SK-N-MC (cell line): Measurements from ENCODE around the gene STRADB.

Experiments
- DNase-seq: peaks from one replicate; pipeline ENCODE4 v3.0.0-alpha.2; 2011; ENCODE audit warnings: low read depth, low spot score
- H3K27ac ChIP-seq: fragments of 200-600 bp; sonication (generic); 2 replicates; pipeline ENCODE4 v1.5.1; 2016; ENCODE audit warnings: mixed run types
- H3K36me3 ChIP-seq: fragments of 200-600 bp; sonication (generic); 2 replicates; pipeline ENCODE4 v1.6.1; 2017; ENCODE audit warnings: antibody characterized with exemption, low read length, mixed read lengths; ENCODE audit not compliant: insufficient read depth
- H3K4me3 ChIP-seq: fragments of 200-600 bp; sonication (generic); 2 replicates; pipeline ENCODE4 v1.5.1; 2016
- H3K9ac ChIP-seq: fragments of 200-600 bp; sonication (generic); 2 replicates; pipeline ENCODE4 v1.8.0; 2017; ENCODE audit warnings: mixed run types, mixed read lengths; ENCODE audit not compliant: insufficient read length
- H3K9me3 ChIP-seq: fragments of 200-600 bp; sonication (generic); 2 replicates; pipeline ENCODE4 v1.6.1; 2017; ENCODE audit warnings: low read depth, mild to moderate bottlenecking, antibody characterized with exemption, low read length, moderate library complexity, mixed read lengths
- EZH2 ChIP-seq: fragments of 200-600 bp; sonication (generic); IDR thresholded peaks from one replicate; pipeline ENCODE4 v1.6.1; 2017; ENCODE audit warnings: antibody characterized with exemption
- FOXP2 ChIP-seq: optimal IDR thresholded peaks from 2 replicates; pipeline ENCODE3; 2011; ENCODE audit warnings: mild to moderate bottlenecking, moderate library complexity; ENCODE audit not compliant: insufficient read depth; ENCODE audit errors: extremely low read length, control extremely low read depth
- POLR2AphosphoS5 ChIP-seq: IDR thresholded peaks from 2 replicates; pipeline ENCODE4 v1.6.1; 2012; ENCODE audit warnings: mild to moderate bottlenecking, low read depth, low read length, borderline replicate concordance

STRADB gene, protein sequence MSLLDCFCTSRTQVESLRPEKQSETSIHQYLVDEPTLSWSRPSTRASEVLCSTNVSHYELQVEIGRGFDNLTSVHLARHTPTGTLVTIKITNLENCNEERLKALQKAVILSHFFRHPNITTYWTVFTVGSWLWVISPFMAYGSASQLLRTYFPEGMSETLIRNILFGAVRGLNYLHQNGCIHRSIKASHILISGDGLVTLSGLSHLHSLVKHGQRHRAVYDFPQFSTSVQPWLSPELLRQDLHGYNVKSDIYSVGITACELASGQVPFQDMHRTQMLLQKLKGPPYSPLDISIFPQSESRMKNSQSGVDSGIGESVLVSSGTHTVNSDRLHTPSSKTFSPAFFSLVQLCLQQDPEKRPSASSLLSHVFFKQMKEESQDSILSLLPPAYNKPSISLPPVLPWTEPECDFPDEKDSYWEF

DNA sequence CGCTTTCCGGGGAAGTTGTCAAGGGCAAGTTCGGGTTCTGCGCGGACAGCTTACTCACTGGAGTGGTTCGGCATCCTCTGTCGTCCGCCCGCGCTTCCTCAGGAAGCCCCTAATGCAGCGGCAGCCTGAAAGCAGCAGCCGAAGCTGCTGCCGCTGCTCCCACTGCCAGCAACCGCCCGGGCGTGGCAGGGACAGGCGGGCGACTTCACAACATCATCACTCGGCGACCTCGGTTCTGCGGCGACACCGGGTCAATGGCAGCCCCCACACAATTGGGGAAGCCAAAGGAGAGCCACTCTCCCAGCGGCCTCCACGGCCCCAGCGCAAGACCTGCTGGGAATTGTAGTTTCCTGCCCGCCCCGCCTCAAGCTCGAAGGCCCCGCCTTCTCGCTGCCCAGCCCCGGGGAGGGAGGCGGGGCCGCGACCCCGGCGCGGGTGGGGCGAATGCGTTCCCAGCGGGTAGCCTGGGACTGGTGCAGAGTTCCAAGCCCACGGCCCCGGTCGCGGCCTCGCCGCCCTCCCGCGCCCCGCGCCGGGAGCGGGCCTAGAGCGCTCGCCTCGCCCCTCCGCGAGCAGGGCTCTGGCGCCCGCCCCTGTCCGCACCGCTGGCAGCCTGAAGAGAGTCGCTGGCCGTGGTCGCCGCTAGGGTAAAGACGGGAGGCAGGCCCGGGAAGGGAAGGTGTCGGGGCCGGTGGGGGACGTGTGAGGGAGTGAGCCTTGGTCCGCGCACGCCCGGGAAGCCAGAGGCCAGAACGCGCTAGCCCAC is at the start of gene STRADB, which contains the start of gene TRAK2:
Gene STRADB (plus strand): TSS at position 449 of the 766 bp plus-strand sequence. CDS start 3,101 bp downstream, outside the sequence.
Gene TRAK2 (minus strand): TSS at position 167 of the 766 bp plus-strand sequence. CDS start 30,951 bp downstream, outside the sequence.
- H3K9me3 ChIP-seq = no peaks in the 10 kb centered on the region
- DNase-seq = peak; percentile 32
- peak within 1 kb of the TSS; percentile 96 for H3K4me3 ChIP-seq
- TF ChIP-seq EZH2 (no peak), POLR2AphosphoS5 (peak; percentile 89)
- peak within 1 kb of the TSS; percentile 84 for H3K9ac ChIP-seq
- H3K36me3 ChIP-seq = no peaks in the 10 kb centered on the region
- H3K27ac ChIP-seq = no peak within 1 kb of the TSS

DNA sequence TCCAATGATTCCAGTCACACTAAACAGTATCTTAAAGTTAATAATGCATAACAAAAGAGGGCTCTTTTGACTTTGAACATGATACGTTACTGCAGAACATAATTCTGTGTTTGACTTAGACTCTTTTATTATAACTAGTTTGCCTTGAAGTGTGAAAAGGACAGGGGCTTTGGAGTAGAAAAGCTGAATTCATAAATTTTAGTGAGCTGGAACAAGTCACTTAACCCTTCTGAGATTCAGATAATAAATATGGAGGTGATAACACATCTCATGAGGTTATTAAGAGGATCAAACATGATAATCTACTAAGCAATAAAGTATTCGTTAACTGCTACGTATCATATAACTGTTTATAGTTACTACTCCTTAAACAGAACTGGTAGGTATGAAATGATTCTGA is 49.7 kb upstream of the STRADB start:
- Histone ChIP-seq H3K36me3 (peaks cover 31% of the 10 kb centered on the region), H3K4me3 (0 out of 2 replicates have a peak overlapping the region, but pooled peaks have one; percentile 7), H3K9me3 (no peaks in the 10 kb centered on the region), H3K27ac (0 out of 2 replicates have a peak overlapping the region, but pooled peaks have one; percentile 26), H3K9ac (no peak overlapping the region)
- DNase-seq = no peak
- TF ChIP-seq POLR2AphosphoS5 (no peak), EZH2 (no peak), FOXP2 (no peak)

DNA sequence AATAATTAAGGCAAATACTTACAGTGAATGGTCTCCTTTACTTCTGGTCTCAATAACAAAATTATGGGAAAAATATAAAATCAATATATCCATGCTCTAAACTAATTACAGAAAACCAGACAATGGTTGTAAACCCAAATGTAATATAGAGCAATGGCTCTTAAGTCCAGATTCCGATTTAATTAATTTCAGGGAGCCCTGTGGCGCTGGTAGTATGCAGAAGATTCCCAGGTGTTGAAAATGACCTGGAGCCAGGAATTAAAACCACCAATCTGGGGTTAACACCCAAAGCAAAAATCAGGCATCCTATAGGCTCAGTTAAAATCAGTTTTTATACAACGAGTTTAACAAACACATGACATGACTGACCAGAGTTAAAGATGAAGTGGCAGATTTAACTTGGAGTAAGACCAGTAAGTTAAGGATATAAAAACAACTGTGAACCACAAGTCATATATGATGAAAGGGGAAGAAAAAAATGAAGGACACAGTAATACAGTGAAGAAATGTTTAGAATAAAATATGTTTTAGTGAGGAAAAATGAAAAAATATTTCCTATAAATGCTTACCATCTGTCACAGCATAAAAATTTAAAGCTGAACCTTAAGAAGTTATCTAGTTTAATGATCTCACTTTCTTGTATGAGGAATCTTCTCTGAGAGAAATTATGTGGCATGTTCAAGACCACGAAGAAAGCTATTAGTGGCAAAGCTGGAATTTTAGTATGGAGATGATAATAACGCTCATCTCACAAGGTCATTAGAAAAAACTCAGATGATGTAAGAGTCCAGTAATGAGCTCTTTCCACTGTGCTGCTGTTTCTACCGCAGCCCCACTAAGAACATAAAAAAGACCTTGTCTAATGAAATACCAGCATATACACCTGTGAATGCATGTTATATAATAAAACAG is 48.6 kb upstream of the STRADB start:
- no peaks in the 10 kb centered on the region for H3K9me3 ChIP-seq
- peaks cover 20% of the 10 kb centered on the region for H3K36me3 ChIP-seq
- no peak for DNase-seq
- peak overlapping the region; percentile 56 for H3K9ac ChIP-seq
- no peak for TF ChIP-seq FOXP2
- TF ChIP-seq POLR2AphosphoS5 = no peak
- TF ChIP-seq EZH2 = no peak
- peak overlapping the region; percentile 79 for H3K4me3 ChIP-seq
- peak overlapping the region; percentile 83 for H3K27ac ChIP-seq

DNA sequence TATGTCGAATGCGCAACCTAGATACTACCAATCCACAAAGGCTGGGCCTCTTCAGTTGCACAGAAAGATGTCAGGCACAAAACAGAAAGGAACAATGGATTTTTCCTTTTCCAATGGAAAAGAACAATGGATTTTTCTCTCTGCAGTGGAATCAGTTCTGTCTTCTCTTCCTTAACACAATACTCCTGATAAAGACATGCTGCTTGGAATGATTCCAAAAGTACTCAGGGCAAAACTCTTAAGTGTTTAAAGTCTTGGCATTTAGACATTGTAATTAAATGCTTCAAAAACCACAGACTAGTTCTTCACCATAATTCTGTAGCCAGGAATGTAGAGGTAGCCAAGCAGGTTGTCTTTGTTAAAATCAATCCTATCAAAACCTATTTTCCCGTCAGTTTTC is 47.7 kb upstream of the STRADB start:
- H3K27ac ChIP-seq = peak overlapping the region; percentile 83
- no peaks in the 10 kb centered on the region for H3K9me3 ChIP-seq
- peak; percentile 62; the same call in 1 of the 2 replicates for TF ChIP-seq POLR2AphosphoS5
- TF ChIP-seq FOXP2 = no peak
- TF ChIP-seq EZH2 = no peak
- H3K9ac ChIP-seq = peak overlapping the region; percentile 56
- peak overlapping the region; percentile 79 for H3K4me3 ChIP-seq
- DNase-seq = peak; percentile 86
- H3K36me3 ChIP-seq = peaks cover 11% of the 10 kb centered on the region

DNA sequence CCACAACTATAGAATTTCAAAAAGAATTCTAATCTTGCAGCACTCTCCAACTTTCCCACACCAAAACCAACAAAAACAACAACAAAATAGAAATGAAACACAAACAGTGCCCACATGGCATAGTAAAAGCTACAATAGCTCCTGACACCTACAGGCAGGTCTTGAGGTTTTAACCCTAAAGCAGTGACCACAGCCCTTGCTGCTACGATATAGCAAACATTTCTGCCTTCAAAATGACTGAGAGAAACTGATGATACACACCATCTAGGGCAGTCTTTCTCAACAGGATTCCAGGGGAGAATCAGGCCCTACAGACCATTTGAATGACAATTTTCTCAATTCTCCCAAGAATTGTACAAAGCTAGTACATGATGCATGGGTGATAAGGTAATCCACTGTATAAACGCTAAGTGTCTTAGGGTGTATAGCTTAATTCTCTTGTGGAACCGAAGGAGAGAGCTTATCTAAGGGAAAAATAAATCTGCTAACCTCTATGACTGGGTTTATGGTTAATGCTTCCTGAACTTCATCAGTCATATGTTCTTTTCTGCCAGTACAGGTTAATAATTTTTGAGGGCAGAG is 46.8 kb upstream of the STRADB start:
- Histone ChIP-seq H3K27ac (peak overlapping the region; percentile 83), H3K4me3 (peak overlapping the region; percentile 79), H3K36me3 (peaks cover 2% of the 10 kb centered on the region; the same call in 1 of the 2 replicates), H3K9me3 (no peaks in the 10 kb centered on the region), H3K9ac (peak overlapping the region; percentile 56)
- DNase-seq = no peak
- no peak for TF ChIP-seq POLR2AphosphoS5
- no peak for TF ChIP-seq EZH2
- TF ChIP-seq FOXP2 = no peak

DNA sequence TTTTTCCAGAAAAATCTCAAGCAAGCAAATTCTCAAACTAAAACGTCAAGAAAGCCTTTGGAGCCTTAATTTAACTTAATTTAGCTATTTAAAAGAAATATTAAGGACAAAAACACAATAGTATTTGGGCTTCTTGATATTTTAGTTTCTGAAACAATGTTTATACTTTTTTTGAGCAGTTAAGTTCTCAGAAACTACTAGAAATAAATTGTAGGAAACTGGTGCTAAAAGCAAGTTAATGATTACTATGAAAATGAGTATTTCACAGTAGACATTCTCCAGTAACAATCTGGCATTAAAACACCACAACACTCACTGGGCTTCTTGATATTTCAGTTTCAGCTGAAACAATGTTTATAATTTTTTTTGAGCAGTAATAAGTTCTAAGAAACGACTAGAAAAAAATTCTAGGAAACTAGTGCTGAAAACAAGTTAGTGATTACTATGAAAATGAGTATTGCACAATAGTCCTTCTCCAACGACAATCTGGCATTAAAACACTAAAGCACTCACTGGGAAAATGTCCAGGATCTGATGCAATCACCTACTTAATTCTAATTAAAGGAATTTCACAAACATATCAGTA is 45.4 kb upstream of the STRADB start:
- Histone ChIP-seq H3K9me3 (no peaks in the 10 kb centered on the region), H3K36me3 (no peaks in the 10 kb centered on the region), H3K4me3 (peak overlapping the region; percentile 79), H3K9ac (peak overlapping the region; percentile 79), H3K27ac (peak overlapping the region; percentile 89)
- TF ChIP-seq POLR2AphosphoS5 (peak; percentile 61; the same call in 1 of the 2 replicates), EZH2 (no peak)
- peak; percentile 94 for DNase-seq

DNA sequence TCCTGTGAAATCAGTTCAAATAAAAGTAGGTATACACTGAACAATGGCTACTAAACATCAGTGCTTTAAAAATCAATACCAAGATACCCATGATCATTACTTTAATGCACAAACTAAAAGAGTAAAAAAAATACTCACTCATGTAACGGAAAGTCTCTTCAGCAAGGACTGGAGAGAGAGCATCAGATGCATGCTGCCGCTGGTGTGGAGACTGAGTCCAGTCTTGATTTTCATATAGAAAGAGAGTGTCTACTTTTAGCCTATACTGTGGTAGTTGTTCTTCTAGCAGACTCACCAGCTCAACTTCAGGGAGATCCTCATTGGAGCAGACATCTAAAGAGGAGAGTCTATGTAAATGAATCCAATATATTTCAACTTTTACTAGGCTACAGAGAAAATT is 44.3 kb upstream of the STRADB start:
- Histone ChIP-seq H3K9ac (peak overlapping the region; percentile 79), H3K4me3 (peak overlapping the region; percentile 79), H3K9me3 (no peaks in the 10 kb centered on the region), H3K27ac (peak overlapping the region; percentile 89), H3K36me3 (no peaks in the 10 kb centered on the region)
- 0 out of 2 replicates have a peak, but pooled peaks have one; percentile 36 for TF ChIP-seq POLR2AphosphoS5
- no peak for TF ChIP-seq EZH2
- TF ChIP-seq FOXP2 = no peak
- no peak for DNase-seq
